BLaER1 (cell line): ENCODE results near the gene SAMM50.
A peak's percentile ranks its signal among the peaks of the same experiment; 100 is the strongest.
"Not testable (repeated sequence)": the region's sequence is repeated elsewhere in the genome, so short reads cannot be mapped to it uniquely, and the experiment has no call there.

ENCODE experiments used
- H3K27ac ChIP-seq: shearing (Covaris generic); formaldehyde crosslinking; 2 replicates; pipeline ENCODE4 v1.8.1; 2022
- H3K27me3 ChIP-seq: shearing (Covaris generic); formaldehyde crosslinking; 2 replicates; pipeline ENCODE4 v1.8.1; 2022
- H3K36me3 ChIP-seq: shearing (Covaris generic); formaldehyde crosslinking; 2 replicates; pipeline ENCODE4 v1.8.1; 2022
- H3K4me1 ChIP-seq: shearing (Covaris generic); formaldehyde crosslinking; 2 replicates; pipeline ENCODE4 v1.8.1; 2022
- H3K4me2 ChIP-seq: shearing (Covaris generic); formaldehyde crosslinking; 2 replicates; pipeline ENCODE4 v1.8.1; 2022
- H3K4me3 ChIP-seq: shearing (Covaris generic); formaldehyde crosslinking; 2 replicates; pipeline ENCODE4 v1.8.1; 2022
- H3K9ac ChIP-seq: shearing (Covaris generic); formaldehyde crosslinking; 2 replicates; pipeline ENCODE4 v1.8.1; 2022
- H3K9me3 ChIP-seq: shearing (Covaris generic); formaldehyde crosslinking; 2 replicates; pipeline ENCODE4 v1.8.1; 2022
- H4K20me1 ChIP-seq: shearing (Covaris generic); formaldehyde crosslinking; 2 replicates; pipeline ENCODE4 v1.8.1; 2022
- Cebpa-rat ChIP-seq: shearing (Covaris generic); IDR thresholded peaks from 2 replicates; pipeline ENCODE4 v1.8.1; 2022

Gene SAMM50

DNA sequence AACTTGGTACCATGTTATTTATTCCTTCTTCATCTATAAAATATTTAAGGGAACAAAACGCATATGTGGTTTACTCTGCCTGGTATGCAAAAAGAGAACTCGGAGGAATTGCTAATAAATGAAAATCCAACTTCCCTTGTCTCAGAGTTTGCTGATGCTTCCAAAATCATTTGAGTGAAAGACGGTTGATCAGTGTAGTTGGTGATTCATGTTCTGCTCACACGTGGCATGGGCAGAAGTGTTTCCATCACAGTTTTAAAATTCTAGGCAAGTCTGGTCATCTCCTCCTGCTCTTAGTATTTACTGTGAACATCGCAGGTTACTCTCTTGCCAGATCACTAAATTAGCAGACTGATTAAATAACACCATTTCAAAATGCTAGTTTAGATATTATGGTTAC lies 56.9 kb downstream of the SAMM50 start:
- Histone ChIP-seq H3K4me1 (no peaks in the 10 kb centered on the region), H3K9me3 (no peaks in the 10 kb centered on the region), H4K20me1 (no peaks in the 10 kb centered on the region), H3K9ac (no peak overlapping the region), H3K27me3 (no peaks in the 10 kb centered on the region), H3K4me2 (no peak overlapping the region), H3K27ac (no peak overlapping the region), H3K36me3 (no peaks in the 10 kb centered on the region), H3K4me3 (no peak overlapping the region)
- TF ChIP-seq Cebpa-rat, result no peak

DNA sequence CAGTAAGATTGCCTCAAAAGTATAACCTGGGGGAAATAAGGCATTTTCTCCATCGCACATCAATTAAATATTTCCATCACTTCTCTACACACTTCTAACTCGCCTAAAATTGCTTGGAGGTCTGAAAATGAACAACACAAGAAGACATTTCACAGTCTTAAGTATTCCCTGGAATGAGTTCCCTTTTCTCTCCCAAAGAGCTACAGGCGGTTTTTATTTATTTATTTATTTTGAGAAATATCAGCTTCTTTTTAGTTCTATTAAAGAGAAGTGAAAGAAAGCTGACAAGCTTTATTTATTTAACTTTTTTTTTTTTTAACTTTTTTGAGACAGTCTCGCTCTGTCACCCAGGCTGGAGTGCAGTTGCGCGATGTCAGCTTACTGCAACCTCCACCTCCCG lies 57.3 kb downstream of the SAMM50 start:
- H3K27me3 ChIP-seq, result no peaks in the 10 kb centered on the region
- H4K20me1 ChIP-seq, result no peaks in the 10 kb centered on the region
- no peak overlapping the region for H3K4me3 ChIP-seq
- no peaks in the 10 kb centered on the region for H3K9me3 ChIP-seq
- H3K9ac ChIP-seq, result no peak overlapping the region
- no peak for TF ChIP-seq Cebpa-rat
- H3K27ac ChIP-seq, result no peak overlapping the region
- no peaks in the 10 kb centered on the region for H3K36me3 ChIP-seq
- H3K4me2 ChIP-seq, result no peak overlapping the region
- H3K4me1 ChIP-seq, result no peaks in the 10 kb centered on the region

DNA sequence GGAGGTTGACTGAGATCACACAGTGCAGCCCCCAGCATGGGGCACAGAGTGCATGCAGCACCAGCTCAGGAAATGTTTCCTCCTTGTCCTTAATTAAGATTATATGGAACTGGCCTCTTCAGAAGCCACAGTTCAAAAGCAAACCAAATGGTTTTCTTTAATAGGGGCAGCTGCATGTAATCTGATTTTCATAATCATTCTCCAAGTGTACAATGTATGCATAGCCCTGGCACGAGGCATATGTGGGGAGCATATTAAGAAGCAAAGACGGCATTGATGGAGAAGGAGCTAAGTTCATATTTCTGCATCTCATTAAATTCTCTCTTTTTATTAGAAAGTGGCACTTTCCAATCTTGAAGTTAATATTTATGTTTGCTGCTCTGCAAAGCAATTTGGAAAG lies 59.0 kb downstream of the SAMM50 start:
- no peaks in the 10 kb centered on the region for H3K27me3 ChIP-seq
- H3K9me3 ChIP-seq, result no peaks in the 10 kb centered on the region
- H3K27ac ChIP-seq, result no peak overlapping the region
- H4K20me1 ChIP-seq, result no peaks in the 10 kb centered on the region
- H3K4me1 ChIP-seq, result no peaks in the 10 kb centered on the region
- no peak overlapping the region for H3K4me3 ChIP-seq
- no peak for TF ChIP-seq Cebpa-rat
- H3K9ac ChIP-seq, result no peak overlapping the region
- no peak overlapping the region for H3K4me2 ChIP-seq
- no peaks in the 10 kb centered on the region for H3K36me3 ChIP-seq

DNA sequence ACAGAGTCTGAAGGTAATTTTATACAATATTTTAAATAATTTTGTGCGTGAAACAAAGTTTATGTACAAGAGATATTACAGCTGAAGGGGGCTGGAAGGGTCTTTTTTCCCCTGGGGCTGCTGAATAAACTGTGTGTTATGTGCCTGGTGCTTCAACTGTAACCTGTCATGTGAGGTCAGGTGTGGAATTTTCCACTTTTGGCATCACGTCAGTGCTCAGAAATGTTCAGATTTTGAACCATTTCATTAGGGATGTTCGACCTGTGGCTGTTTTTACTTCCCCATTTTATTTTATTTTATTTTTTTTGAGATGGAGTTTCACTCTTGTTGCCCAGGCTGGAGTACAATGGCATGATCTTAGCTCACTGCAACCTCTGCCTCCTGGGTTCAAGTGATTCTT lies 61.3 kb downstream of the SAMM50 start:
- not testable (repeated sequence) for H4K20me1 ChIP-seq, H3K4me1 ChIP-seq, H3K4me2 ChIP-seq, H3K36me3 ChIP-seq, H3K27ac ChIP-seq, H3K9ac ChIP-seq, H3K4me3 ChIP-seq, H3K27me3 ChIP-seq, H3K9me3 ChIP-seq

DNA sequence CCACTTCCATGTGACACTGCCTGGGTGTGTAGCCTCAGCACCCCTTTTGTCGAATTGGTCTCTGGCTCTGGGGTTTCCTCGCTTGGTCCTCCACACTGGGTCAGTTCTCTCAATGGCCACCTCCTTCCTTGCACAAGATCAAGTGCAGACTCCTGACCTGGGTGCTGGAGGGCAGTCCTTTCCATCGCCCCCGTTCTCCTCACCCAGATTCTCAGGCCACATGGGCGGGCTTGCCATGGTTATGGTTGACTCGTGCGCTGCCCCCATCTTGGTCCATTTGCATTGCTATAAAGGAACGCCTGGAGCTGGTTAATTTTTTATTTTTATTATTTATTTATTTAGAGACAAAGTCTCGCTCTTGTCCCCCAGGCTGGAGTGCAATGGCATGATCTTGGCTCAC lies 63.4 kb downstream of the SAMM50 start:
- TF ChIP-seq Cebpa-rat, result no peak
- Histone ChIP-seq H3K9ac (no peak overlapping the region), H3K9me3 (no peaks in the 10 kb centered on the region), H3K27me3 (peaks cover 23% of the 10 kb centered on the region), H3K27ac (no peak overlapping the region), H4K20me1 (no peaks in the 10 kb centered on the region), H3K36me3 (no peaks in the 10 kb centered on the region), H3K4me3 (no peak overlapping the region), H3K4me1 (peaks cover 11% of the 10 kb centered on the region; the same call in 1 of the 2 replicates), H3K4me2 (no peak overlapping the region)

DNA sequence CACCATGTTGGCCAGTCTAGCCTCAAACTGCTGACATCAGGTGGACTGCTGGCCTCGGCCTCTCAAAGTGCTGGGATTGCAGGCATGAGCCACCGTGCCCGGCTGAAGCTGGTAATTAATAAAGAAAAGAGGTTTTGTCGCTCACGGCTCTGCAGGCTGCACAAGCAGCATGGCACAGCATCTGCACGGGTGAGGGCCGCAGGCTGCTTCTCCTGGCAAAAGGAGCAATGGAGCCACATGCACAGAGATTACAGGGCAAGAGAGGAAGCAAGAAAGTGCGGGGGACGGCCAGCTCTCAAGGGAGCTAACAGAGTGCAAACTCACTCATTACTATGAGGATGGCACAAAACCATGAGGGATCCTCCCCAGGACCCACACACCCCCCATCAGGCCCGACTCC lies 64.2 kb downstream of the SAMM50 start:
- Histone ChIP-seq H3K4me2 (no peak overlapping the region), H3K4me3 (no peak overlapping the region), H4K20me1 (no peaks in the 10 kb centered on the region), H3K4me1 (peaks cover 15% of the 10 kb centered on the region; the same call in 1 of the 2 replicates), H3K9ac (no peak overlapping the region), H3K36me3 (no peaks in the 10 kb centered on the region), H3K27me3 (peaks cover 31% of the 10 kb centered on the region), H3K9me3 (no peaks in the 10 kb centered on the region), H3K27ac (no peak overlapping the region)
- no peak for TF ChIP-seq Cebpa-rat

DNA sequence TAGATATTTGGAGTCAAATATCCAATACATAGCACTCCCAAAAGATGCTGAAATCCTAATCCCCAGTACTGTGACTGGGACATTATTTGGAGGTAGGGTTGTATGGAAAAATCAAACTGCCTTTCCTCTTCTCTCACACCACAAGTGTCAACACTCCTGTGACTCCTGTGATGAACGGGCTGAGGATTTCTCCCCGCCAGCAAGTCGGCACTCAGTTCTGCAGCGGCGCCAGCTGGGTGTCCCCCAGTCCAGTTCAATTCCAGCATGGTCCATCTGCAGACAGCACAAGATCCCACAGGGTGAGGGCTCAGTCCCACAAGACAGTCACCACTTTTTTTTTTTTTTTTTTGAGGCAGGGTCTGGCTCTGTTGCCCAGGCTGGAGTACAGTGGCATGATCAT lies 64.6 kb downstream of the SAMM50 start:
- no peak overlapping the region for H3K9ac ChIP-seq
- no peak overlapping the region for H3K4me2 ChIP-seq
- TF ChIP-seq Cebpa-rat, result no peak
- no peaks in the 10 kb centered on the region for H3K36me3 ChIP-seq
- H3K27ac ChIP-seq, result no peak overlapping the region
- no peak overlapping the region for H3K4me3 ChIP-seq
- H4K20me1 ChIP-seq, result no peaks in the 10 kb centered on the region
- H3K4me1 ChIP-seq, result peaks cover 19% of the 10 kb centered on the region
- no peaks in the 10 kb centered on the region for H3K9me3 ChIP-seq
- H3K27me3 ChIP-seq, result peaks cover 35% of the 10 kb centered on the region

DNA sequence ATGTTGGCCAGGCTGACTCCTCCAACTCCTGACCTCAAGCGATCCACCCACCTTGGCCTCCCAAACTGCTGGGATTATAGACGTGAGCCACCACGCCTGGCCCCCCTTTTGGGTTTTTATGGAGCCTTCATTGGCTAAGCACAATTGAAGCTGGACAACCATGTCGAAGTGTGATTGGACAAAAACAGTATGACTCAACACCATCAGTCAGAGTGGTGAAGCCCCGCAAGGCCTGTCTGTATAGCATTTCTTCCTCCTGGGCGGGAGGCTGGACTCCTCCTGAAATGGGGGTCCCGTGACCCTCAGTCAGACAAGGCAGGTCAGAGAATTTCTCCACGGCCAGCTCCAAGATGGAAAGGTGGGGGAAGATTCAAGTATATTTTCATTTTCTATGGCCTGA lies 65.7 kb downstream of the SAMM50 start:
- TF ChIP-seq Cebpa-rat, result no peak
- no peak overlapping the region for H3K4me3 ChIP-seq
- no peaks in the 10 kb centered on the region for H3K9me3 ChIP-seq
- H3K27me3 ChIP-seq, result peaks cover 47% of the 10 kb centered on the region
- H3K9ac ChIP-seq, result no peak overlapping the region
- H3K36me3 ChIP-seq, result no peaks in the 10 kb centered on the region
- H3K4me2 ChIP-seq, result no peak overlapping the region
- H3K27ac ChIP-seq, result no peak overlapping the region
- H3K4me1 ChIP-seq, result peaks cover 30% of the 10 kb centered on the region
- H4K20me1 ChIP-seq, result 0 out of 2 replicates have a peak, but pooled peaks cover 8% of the 10 kb centered on the region

DNA sequence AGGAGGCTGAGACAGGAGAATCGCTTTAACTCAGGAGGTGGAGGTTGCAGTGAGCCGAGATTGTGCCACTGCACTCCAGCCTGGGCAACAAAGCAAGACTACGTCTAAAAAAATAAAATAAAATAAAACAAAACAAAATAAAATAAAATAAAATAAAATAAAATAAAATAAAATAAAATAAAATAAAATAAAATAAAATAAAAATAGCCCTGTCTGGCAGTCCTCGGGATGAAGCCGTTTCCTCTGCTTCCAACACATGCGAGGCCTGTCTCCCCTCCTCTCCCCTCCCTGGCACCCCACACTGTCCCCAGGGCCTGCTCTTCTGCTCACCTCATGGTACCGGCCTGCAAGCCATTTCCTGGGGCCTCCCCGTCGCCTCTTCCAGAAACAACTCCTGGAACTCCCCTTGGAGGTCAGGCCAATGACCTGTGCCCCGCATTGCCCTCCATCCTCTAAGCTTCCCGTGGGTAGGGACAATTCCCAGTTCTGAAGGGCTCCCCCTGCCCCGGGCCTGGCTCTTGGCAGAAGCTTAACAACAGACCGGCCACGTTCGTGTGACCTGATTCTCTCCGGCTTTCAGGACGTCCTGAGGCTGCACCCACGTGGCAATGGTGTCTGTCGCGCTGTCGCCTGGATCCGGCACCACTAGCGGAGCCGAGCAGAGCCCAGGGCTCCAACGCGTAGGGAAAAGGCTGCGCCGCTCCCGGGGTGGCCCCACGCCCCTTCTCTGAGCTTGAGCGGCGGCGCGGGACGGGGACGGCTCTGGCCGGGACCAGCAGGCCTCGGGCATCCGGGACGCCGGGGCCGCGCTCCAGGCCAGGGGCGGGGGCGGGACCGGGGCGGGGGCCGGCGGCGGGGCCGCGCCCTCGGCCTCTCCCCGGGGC lies 68.4 kb downstream of the SAMM50 start:
- Histone ChIP-seq H3K4me2 (peak overlapping the region; percentile 95), H3K4me3 (peak overlapping the region; percentile 62), H3K27ac (peak overlapping the region; percentile 50), H3K9me3 (no peaks in the 10 kb centered on the region), H4K20me1 (0 out of 2 replicates have a peak, but pooled peaks cover 12% of the 10 kb centered on the region), H3K9ac (peak overlapping the region; percentile 65), H3K27me3 (peaks cover 52% of the 10 kb centered on the region), H3K4me1 (peaks cover 53% of the 10 kb centered on the region), H3K36me3 (no peaks in the 10 kb centered on the region)
- TF ChIP-seq Cebpa-rat, result no peak

DNA sequence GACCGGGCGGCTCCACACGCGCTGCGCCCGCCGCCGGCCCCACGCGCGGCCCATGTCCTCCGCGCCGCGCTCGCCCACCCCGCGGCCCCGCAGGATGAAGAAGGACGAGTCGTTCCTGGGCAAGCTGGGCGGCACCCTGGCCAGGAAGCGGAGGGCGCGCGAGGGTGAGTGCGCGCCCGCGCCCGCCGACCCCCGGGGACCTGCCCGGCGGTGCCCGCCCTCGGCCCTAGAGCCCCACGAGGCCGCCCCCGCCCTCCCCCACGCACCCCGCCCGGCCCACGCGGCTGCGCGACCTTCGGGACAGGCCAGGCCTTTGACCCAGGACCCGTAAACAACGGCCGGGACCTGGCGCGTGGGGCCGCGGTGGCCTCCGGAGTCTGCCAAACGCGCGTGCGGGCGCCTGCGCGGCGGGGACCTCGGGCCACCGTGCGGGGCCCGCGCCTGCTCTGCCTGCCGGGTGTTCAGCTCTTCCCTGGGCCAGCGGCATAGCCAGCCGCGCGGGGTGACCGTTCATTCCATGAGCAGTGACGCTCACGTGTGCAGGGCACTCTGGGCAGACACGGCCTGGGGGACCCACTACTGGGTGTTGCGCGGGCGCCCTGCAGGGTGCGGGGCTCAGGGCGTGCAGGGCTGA lies 69.2 kb downstream of the SAMM50 start, which contains the start of gene PARVB:
PARVB (plus strand) TSS at position 15 of the 634 bp plus-strand sequence; CDS start at position 53, 38 bp downstream.
- H3K4me2 ChIP-seq, result peak within 1 kb of the TSS; percentile 95
- peaks cover 54% of the 10 kb centered on the region for H3K4me1 ChIP-seq
- H4K20me1 ChIP-seq, result 0 out of 2 replicates have a peak, but pooled peaks cover 12% of the 10 kb centered on the region
- no peaks in the 10 kb centered on the region for H3K36me3 ChIP-seq
- H3K27me3 ChIP-seq, result peaks cover 52% of the 10 kb centered on the region
- H3K9me3 ChIP-seq, result no peaks in the 10 kb centered on the region
- peak within 1 kb of the TSS; percentile 50 for H3K27ac ChIP-seq
- peak within 1 kb of the TSS; percentile 65 for H3K9ac ChIP-seq
- no peak for TF ChIP-seq Cebpa-rat
- peak within 1 kb of the TSS; percentile 62 for H3K4me3 ChIP-seq
